OCI-LY1 (cell line): ENCODE measurements around the gene WDFY2.

Experiments
- EZH2 ChIP-seq: fragments of 200-600 bp; sonication (generic), shearing (Covaris generic); IDR thresholded peaks from 2 replicates; pipeline ENCODE4 v1.8.0; 2017; ENCODE audit warnings: borderline replicate concordance, mixed run types, mild to moderate bottlenecking, antibody characterized with exemption, low read length, moderate library complexity, mixed read lengths
- TF ChIP-seq, protein P1 (sequence below): fragments of 200-600 bp; sonication (generic), shearing (Covaris generic); IDR thresholded peaks from 2 replicates; pipeline ENCODE4 v1.5.1; 2017; ENCODE audit warnings: mild to moderate bottlenecking, antibody characterized with exemption, low read length, moderate library complexity, mixed read lengths

DNA sequence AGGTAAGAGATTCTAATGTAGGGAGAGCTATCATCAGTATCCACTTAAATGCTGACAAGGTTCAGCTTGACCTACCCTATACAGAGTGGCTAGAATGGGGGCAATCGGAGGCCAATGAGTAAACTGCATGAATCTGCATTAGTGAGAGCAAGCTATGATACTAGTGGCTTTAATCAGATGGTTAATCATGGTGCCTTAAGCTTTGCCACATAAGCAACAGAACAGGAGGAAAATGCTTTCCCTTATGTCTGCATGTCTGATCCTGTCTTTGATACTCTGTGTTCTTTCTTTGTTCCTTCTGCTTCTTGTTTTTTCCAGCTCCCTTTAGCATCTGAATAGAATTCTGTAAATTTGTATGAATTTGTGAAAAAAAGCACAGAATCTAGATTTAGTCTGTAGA, 91.1 kb downstream of the WDFY2 start:
- no peak for TF ChIP-seq EZH2
- TF ChIP-seq, protein P1, sequence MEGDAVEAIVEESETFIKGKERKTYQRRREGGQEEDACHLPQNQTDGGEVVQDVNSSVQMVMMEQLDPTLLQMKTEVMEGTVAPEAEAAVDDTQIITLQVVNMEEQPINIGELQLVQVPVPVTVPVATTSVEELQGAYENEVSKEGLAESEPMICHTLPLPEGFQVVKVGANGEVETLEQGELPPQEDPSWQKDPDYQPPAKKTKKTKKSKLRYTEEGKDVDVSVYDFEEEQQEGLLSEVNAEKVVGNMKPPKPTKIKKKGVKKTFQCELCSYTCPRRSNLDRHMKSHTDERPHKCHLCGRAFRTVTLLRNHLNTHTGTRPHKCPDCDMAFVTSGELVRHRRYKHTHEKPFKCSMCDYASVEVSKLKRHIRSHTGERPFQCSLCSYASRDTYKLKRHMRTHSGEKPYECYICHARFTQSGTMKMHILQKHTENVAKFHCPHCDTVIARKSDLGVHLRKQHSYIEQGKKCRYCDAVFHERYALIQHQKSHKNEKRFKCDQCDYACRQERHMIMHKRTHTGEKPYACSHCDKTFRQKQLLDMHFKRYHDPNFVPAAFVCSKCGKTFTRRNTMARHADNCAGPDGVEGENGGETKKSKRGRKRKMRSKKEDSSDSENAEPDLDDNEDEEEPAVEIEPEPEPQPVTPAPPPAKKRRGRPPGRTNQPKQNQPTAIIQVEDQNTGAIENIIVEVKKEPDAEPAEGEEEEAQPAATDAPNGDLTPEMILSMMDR: no peak
